UCSD-AML1 (cell line): ENCODE results near the gene STK24.
"Not testable (repeated sequence)": the region's sequence is repeated elsewhere in the genome, so short reads cannot be mapped to it uniquely, and the experiment has no call there.

Experiments used
- DNase-seq: peaks from one replicate; lab custom pipeline; 2025; ENCODE audit not compliant: unreplicated experiment; lab: John Stamatoyannopoulos, UW

Gene STK24

GRCh38 chr13:98413796-98414195 lies 163.1 kb downstream of the STK24 start:
- no peak for DNase-seq

- DNase-seq: not testable (repeated sequence)
These were observed 163.6 kb downstream of the STK24 start for GRCh38 chr13:98413278-98413677.

DNA sequence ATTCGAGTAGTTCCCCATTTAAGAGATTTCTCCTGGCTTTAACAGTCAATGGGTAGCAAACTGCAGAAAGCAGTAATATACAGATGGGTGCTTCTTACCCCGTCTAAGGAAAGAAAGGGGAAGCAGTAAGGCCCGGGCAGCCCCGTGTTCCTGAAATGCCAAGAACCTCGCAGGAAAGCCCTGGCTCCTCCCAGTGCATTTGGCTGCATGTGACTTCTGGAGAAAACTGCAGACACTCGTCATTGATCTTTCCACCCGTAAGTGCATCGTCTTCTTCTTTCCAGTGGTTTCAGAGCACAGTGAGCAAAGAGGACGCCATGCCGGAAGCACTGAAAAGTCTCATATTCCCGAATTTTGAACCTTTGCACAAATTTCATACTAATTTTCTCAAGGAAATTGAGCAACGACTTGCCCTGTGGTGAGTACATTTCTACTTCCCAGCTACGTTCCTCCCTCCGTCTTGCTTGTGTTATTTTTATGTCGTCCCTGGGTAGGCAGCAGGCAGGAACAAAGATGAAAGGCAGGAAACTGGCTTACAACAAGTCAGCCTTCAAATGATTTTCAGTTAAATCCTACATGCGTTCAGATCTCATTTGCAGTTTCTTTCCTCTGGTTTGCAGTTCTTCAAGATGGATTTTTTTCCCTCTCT lies 165.2 kb downstream of the STK24 start:
- DNase-seq: peak; percentile 50

GRCh38 chr13:98411013-98411412 lies 165.9 kb downstream of the STK24 start:
- no peak for DNase-seq

DNA sequence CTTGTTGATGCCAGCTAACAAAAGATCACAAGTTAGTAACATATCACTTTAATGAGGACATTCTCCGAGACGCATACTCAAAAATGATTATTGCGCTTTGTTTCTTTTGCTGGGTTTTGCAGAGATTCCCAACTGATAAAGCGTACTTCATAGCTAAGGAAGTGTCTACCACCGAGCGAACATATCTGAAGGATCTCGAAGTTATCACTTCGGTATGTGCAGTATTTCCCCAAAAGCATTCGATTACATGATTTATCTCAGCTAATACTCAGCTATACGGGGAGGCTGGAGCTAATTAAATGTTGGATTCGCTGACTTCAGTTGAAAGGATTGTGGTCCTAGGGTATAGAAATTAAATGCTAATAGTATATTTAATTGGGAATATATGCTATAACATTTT lies 166.3 kb downstream of the STK24 start:
- no peak for DNase-seq

DNA sequence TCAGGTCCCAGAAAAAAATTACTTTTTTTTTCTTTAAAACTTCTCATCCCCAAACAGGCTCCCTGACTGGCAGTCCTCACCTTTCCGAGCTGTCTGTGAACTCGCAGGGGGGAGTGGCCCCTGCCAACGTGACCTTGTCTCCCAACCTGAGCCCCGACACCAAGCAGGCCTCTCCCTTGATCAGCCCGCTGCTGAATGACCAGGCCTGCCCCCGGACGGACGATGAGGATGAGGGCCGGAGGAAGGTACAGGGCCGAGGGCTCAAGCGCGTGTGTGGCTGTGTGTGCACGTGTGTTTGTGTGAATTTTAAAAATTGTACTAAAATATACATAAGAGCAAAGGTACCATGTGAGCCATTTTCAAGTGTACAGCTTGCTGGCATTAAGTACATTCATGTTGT lies 167.6 kb downstream of the STK24 start:
- no peak for DNase-seq

DNA sequence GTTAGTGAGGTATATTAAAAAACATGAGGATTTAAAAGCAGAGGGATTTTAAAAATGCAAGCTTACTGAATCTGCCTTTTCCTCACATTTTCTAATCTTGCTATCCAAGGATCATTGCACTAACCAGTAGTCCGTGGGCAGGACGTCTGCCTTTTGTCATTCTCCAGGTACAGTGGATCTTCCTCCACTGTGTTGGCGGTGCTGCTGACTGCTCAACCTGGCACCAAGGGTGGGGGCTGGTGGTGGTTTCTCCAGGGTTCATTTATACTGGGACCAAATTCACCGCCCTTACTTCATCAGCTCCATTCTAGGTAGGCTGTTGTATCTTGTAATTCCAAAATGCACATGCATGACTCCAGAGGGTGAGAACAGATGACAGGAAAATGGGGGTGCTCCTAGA lies 169.3 kb downstream of the STK24 start:
- no peak for DNase-seq

DNA sequence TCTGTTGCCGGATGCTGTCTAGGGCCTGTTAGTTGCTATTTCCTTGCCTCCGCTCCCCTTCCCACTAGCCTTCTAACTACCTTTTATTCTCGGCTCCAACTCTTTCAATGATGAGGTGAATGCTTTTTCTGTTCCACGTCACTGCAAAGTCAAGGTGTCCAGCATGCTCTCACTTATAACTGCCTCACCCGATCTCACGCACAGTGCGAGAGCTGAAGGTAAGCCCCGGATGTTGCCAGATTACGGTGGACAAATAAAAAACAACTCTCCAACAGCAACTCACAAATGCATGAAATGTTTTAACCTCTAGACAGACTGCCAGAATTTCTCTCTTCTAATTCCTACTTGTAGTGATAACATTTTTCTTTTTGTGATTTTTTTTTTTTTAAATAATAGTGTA lies 169.9 kb downstream of the STK24 start:
- no peak for DNase-seq

GRCh38 chr13:98406427-98406826 lies 170.5 kb downstream of the STK24 start:
- DNase-seq: no peak

DNA sequence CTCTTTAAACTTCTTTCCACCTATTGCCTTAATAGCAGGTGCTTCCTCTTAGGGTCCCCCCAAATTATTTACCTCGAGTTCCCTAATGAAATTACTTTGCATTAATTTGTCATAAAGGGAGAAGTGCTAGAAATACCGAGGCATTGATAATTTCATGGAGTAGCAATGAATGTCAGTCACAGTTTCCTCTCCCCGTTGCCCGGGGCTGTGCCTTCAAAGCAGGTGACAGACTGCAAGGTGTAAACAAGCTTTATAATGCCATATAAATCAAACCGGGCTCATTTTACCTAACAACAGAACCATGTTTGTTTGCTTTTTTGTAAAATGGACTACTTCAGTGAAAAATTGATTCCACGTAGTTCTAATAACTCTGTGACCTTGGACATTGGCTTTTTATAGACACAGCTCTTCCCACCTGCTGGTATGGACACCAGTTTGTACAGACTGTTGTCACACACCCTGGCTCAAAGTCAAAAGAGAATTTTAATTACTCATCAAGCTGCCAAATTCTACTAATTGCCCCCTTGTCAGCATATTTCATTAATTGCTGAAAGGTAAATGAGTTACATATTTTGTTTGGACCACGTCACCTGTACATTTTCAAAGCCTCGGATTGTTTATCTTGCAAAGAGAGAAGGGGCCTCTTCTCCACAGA lies 171.1 kb downstream of the STK24 start:
- no peak for DNase-seq

- no peak for DNase-seq
These were observed 171.8 kb downstream of the STK24 start for GRCh38 chr13:98405107-98405571.

DNA sequence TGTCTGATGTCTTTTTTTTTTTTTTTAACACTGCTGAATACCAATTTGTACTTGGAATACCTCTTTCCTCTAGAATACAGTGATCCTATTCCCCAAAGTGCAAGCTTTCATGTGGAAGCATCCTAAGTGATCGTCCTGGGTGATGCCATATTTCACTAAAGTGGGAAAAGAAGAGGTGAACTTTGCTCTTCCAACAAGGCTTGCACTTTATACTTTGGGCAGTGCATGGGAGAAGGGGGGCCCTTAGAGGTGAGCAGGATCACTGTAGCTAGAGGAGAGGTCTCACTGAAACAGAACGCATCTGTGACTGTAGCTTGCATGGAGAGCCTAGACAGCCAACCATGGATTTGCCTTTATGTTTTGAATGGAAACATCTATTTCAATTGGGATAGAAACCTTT lies 173.8 kb downstream of the STK24 start:
- no peak for DNase-seq

DNA sequence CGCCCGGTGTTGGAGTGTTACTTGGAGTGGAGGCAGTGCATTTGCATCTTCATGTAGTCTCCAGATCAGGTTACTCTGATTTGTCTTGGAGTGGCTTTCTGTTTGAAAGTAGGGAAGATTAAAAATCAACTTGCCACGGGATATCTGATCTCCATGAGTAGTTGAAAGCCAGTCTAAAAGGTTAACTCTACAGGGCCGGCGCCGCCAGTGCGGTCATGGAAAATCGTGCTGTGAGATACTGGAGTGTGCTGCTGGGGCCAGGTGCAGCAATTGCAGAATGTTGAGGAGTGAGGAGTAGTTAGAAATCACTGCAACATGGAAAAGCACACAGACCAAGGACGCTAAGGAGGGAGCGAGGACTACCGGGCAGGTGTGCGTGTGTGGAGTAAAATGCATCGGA lies 175.0 kb downstream of the STK24 start:
- DNase-seq: no peak

GRCh38 chr13:98399756-98400155 lies 177.2 kb downstream of the STK24 start:
- DNase-seq: no peak

DNA sequence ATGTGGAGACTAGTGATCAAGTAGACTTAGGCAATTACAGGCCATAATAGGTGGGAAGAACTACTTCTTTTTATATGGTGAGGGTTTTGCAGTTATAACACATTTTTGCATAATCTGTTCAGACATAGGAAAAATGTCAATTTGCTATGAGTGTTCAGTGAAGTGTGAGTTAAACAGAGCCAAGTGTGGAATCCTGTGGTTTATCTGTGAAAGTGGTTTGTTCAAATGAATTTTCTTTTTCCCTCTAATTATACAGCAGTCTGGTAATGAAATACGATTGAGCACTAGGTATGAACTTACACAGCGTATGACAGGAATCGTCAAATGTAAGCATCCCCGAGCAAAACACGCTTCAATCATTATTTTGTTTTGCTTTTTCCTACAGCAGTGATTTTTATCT lies 178.3 kb downstream of the STK24 start:
- no peak for DNase-seq

- no peak for DNase-seq
These were observed 179.0 kb downstream of the STK24 start for GRCh38 chr13:98397861-98398260.

- DNase-seq: no peak
These were observed 179.7 kb downstream of the STK24 start for GRCh38 chr13:98397221-98397620.

- no peak for DNase-seq
These were observed 180.7 kb downstream of the STK24 start for GRCh38 chr13:98396071-98396710.
